HCT116 (cell line): ENCODE data around the gene NSRP1. TPM values are rescaled to one million over a fixed set of nuclear protein-coding genes. Genes with fewer than 3 reads are reported as not detected.

Experiments used
- ATAC-seq: fragments of 200-7000 bp; cut with Tn5 transposase; 2 replicates; pipeline ENCODE4 v1.9.1; 2020; ENCODE audit warnings: mild to moderate bottlenecking, moderate library complexity
- BruUV-seq: library from RNA; stranded (reverse); fragments of 400-500 nt; replicated peaks from 2 replicates; lab custom pipeline; 2021; lab: Mats Ljungman, UMichigan
- CTCF ChIA-PET: fragments of 300-600 bp; sonication (Branson Sonifier 250); formaldehyde crosslinking; loops from one replicate; lab custom pipeline; 2021; ENCODE audit warnings: antibody characterized with exemption; lab: Charles Lee
- POLR2A ChIA-PET: fragments of 300-600, 350-600 bp; sonication (Branson Sonifier 250); formaldehyde crosslinking; loops from one replicate; lab custom pipeline; 2021; ENCODE audit warnings: antibody characterized with exemption; lab: Charles Lee
- RAD21 ChIA-PET, 2 experiments: fragments of 300-600 bp; sonication (Branson Sonifier 250); formaldehyde crosslinking; loops; one replicate each; lab custom pipeline; 2023; ENCODE audit warnings: low total read pairs in 2 of 2; ENCODE audit not compliant: uncharacterized antibody in 2 of 2, unreplicated experiment in 2 of 2, low non-redundant PET in 1 of 2; lab: Charles Lee
- DNase-seq: peaks from one replicate; pipeline ENCODE4 v3.0.0-alpha.2; 2010; ENCODE audit warnings: low read depth, low spot score
- H2AFZ ChIP-seq: fragments of 200-600 bp; shearing (Covaris generic), sonication (generic); 2 replicates; pipeline ENCODE4 v1.6.1; 2017; ENCODE audit warnings: low read depth, mixed run types, mixed read lengths, antibody characterized with exemption, low read length; ENCODE audit not compliant: poor library complexity, severe bottlenecking
- H3K27ac ChIP-seq: 2 replicates; pipeline ENCODE4 v1.5.1; 2012; ENCODE audit warnings: low read depth, low read length
- H3K27me3 ChIP-seq: fragments of 200-600 bp; sonication (generic); 2 replicates; pipeline ENCODE4 v1.6.1; 2016; ENCODE audit warnings: mixed run types, low read length, mixed read lengths; ENCODE audit not compliant: insufficient read depth
- H3K36me3 ChIP-seq, 2 experiments: fragments of 200-500 bp in 1 of 2; fragments of 200-600 bp in 1 of 2; sonication (Bioruptor generic) in 1 of 2; sonication (generic) in 1 of 2; 2 replicates each; pipeline versions ENCODE4 v1.5.1 to v1.6.1; 2014 to 2016; ENCODE audit warnings: low read length in 2 of 2, inconsistent platforms in 1 of 2, mixed read lengths in 1 of 2, mixed run types in 1 of 2; ENCODE audit not compliant: insufficient read depth in 2 of 2, control insufficient read depth in 1 of 2
- H3K4me1 ChIP-seq, 2 experiments: fragments of 200-600 bp in 1 of 2; sonication (generic) in 1 of 2; 2 replicates each; pipeline versions ENCODE4 v1.5.1 to v1.6.1; 2012 to 2017; ENCODE audit warnings: low read length in 2 of 2, inconsistent platforms in 1 of 2, mild to moderate bottlenecking in 1 of 2, mixed read lengths in 1 of 2, mixed run types in 1 of 2, moderate library complexity in 1 of 2; ENCODE audit not compliant: insufficient read depth in 2 of 2, control insufficient read depth in 1 of 2
- H3K4me2 ChIP-seq: fragments of 200-600 bp; sonication (generic); 2 replicates; pipeline ENCODE4 v1.6.1; 2017; ENCODE audit warnings: mixed run types, low read length, mixed read lengths
- H3K4me3 ChIP-seq, 2 experiments: fragments of 200-600 bp in 1 of 2; sonication (generic) in 1 of 2; replicated peaks in 1 of 2; 2 replicates each; pipeline ENCODE4 v1.5.1; 2011 to 2016; ENCODE audit warnings: low read length in 2 of 2, control low read depth in 1 of 2, low read depth in 1 of 2, mild to moderate bottlenecking in 1 of 2, mixed read lengths in 1 of 2, mixed run types in 1 of 2
- H3K79me2 ChIP-seq: fragments of 200-600 bp; sonication (generic); 2 replicates; pipeline ENCODE4 v1.6.1; 2017; ENCODE audit warnings: mild to moderate bottlenecking, mixed run types, low read length, moderate library complexity, mixed read lengths; ENCODE audit not compliant: insufficient read depth
- H3K9ac ChIP-seq: fragments of 200-600 bp; sonication (generic); 2 replicates; pipeline ENCODE4 v1.6.1; 2016; ENCODE audit warnings: low read length, mixed read lengths
- H3K9me2 ChIP-seq: fragments of 200-600 bp; sonication (generic), shearing (Covaris generic); 2 replicates; pipeline ENCODE4 v1.6.1; 2017; ENCODE audit warnings: mixed run types, mild to moderate bottlenecking, moderate library complexity; ENCODE audit not compliant: insufficient read depth
- H3K9me3 ChIP-seq, 2 experiments: fragments of 200-500 bp in 1 of 2; fragments of 200-600 bp in 1 of 2; sonication (Bioruptor generic) in 1 of 2; sonication (generic) in 1 of 2; 2 replicates each; pipeline ENCODE4 v1.6.1; 2014 to 2017; ENCODE audit warnings: low read length in 2 of 2, mixed read lengths in 2 of 2, inconsistent platforms in 1 of 2, low read depth in 1 of 2, mild to moderate bottlenecking in 1 of 2, mixed run types in 1 of 2, moderate library complexity in 1 of 2; ENCODE audit not compliant: control insufficient read depth in 1 of 2, insufficient read depth in 1 of 2
- H4K20me1 ChIP-seq: fragments of 200-600 bp; sonication (generic), shearing (Covaris generic); 2 replicates; pipeline ENCODE4 v1.6.1; 2017; ENCODE audit warnings: mixed run types, mild to moderate bottlenecking, moderate library complexity; ENCODE audit not compliant: insufficient read depth
- CBX3 ChIP-seq: IDR thresholded peaks from 2 replicates; pipeline ENCODE4 v1.6.1; 2012; ENCODE audit warnings: low read depth
- CEBPB ChIP-seq: IDR thresholded peaks from 2 replicates; pipeline ENCODE4 v1.6.1; 2012; ENCODE audit warnings: low read depth
- EGR1 ChIP-seq: IDR thresholded peaks from 2 replicates; pipeline ENCODE4 v1.6.1; 2012; ENCODE audit warnings: low read depth
- ELF1 ChIP-seq: IDR thresholded peaks from 2 replicates; pipeline ENCODE4 v1.6.1; 2012; ENCODE audit warnings: low read depth, borderline replicate concordance
- EZH2 ChIP-seq: fragments of 200-600 bp; sonication (generic); IDR thresholded peaks from 2 replicates; pipeline ENCODE4 v1.6.1; 2017; ENCODE audit warnings: antibody characterized with exemption, mixed run types
- EZH2phosphoT487 ChIP-seq: fragments of 200-600 bp; IDR thresholded peaks from 2 replicates; pipeline ENCODE4 v1.6.1; 2018; ENCODE audit warnings: antibody characterized with exemption, borderline replicate concordance
- FOSL1 ChIP-seq: IDR thresholded peaks from 2 replicates; pipeline ENCODE4 v1.6.1; 2012; ENCODE audit warnings: low read depth
- JUND ChIP-seq: IDR thresholded peaks from 2 replicates; pipeline ENCODE4 v1.6.1; 2012
- POLR2AphosphoS5 ChIP-seq: IDR thresholded peaks from 2 replicates; pipeline ENCODE4 v1.6.1; 2011; ENCODE audit warnings: mild to moderate bottlenecking, low read depth, low read length, moderate library complexity
- RAD21 ChIP-seq: IDR thresholded peaks from 2 replicates; pipeline ENCODE4 v1.6.1; 2012; ENCODE audit warnings: low read depth, mild to moderate bottlenecking
- SIN3A ChIP-seq: IDR thresholded peaks from 2 replicates; pipeline ENCODE4 v1.6.1; 2012; ENCODE audit warnings: low read depth
- SP1 ChIP-seq: IDR thresholded peaks from 2 replicates; pipeline ENCODE4 v1.6.1; 2012; ENCODE audit warnings: low read depth
- SRF ChIP-seq: IDR thresholded peaks from 2 replicates; pipeline ENCODE4 v1.6.1; 2012; ENCODE audit warnings: low read depth
- TCF7L2 ChIP-seq: IDR thresholded peaks from 2 replicates; pipeline ENCODE4 v1.7.0; 2011; ENCODE audit warnings: borderline replicate concordance, inconsistent platforms; ENCODE audit not compliant: insufficient read depth, insufficient read length; ENCODE audit errors: extremely low read depth
- YY1 ChIP-seq: IDR thresholded peaks from 2 replicates; pipeline ENCODE4 v1.6.1; 2011; ENCODE audit warnings: low read length, low read depth, moderate library complexity, mild to moderate bottlenecking; ENCODE audit not compliant: insufficient replicate concordance; ENCODE audit errors: extremely low read depth
- ZNF274 ChIP-seq: fragments of 200-500 bp; sonication (Bioruptor generic); IDR thresholded peaks from 2 replicates; pipeline ENCODE4 v1.6.1; 2014; ENCODE audit warnings: mild to moderate bottlenecking, low read depth, low read length, inconsistent platforms
- intact Hi-C: fragments of 100-400 bp; cut with micrococcal nuclease; formaldehyde crosslinking; loops from 2 replicates; pipeline ENCODE4 v1.10.0; 2022
- total RNA-seq: library from RNA; stranded (reverse); gene quantifications from one replicate; pipeline ENCODE4 v1.2.1, GENCODE V29; 2021; ENCODE audit not compliant: unreplicated experiment
- TF ChIP-seq, protein P1 (sequence below), 3 experiments: fragments of 200-600 bp in 1 of 3; sonication (generic) in 1 of 3; IDR thresholded peaks in 2 of 3; conservative IDR thresholded peaks in 1 of 3; 2 replicates each; pipeline ENCODE4 v1.5.1; 2012 to 2017; ENCODE audit warnings: low read depth in 2 of 3, low read length in 2 of 3, antibody characterized with exemption in 1 of 3, borderline replicate concordance in 1 of 3, control low read depth in 1 of 3, mild to moderate bottlenecking in 1 of 3, mixed read lengths in 1 of 3, mixed run types in 1 of 3, moderate library complexity in 1 of 3; ENCODE audit not compliant: insufficient read depth in 1 of 3
- TF ChIP-seq, protein P2 (sequence below): IDR thresholded peaks from 2 replicates; pipeline ENCODE4 v1.6.1; 2011; ENCODE audit warnings: mild to moderate bottlenecking, low read length, moderate library complexity; ENCODE audit not compliant: insufficient replicate concordance; ENCODE audit errors: extremely low read depth
- TF ChIP-seq, protein P3 (sequence below): IDR thresholded peaks from 2 replicates; pipeline ENCODE4 v1.6.1; 2012
- TF ChIP-seq, protein P4 (sequence below): IDR thresholded peaks from 2 replicates; pipeline ENCODE4 v1.6.1; 2012; ENCODE audit warnings: low read depth

The NSRP1 gene
- total RNA-seq, 1 experiment from 2014 or later: 24.9 TPM

DNA sequence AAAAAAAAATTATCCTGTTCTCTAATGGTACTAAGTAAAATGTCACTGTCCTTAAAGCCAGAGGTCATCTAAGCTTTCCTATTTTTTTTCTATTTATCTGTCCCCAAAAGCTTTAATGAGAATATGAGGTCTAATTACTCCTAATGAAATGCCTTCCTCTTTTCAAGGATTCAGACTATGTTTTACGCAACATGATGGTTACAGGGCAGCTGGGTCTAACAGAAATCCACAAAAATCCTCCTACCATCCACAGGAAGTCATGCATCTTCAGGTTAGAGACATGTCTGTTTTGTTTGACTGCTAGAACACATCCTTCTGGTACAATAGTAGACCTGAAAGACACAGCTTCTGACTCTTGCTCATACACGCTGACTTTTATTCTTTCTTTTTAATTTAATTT, 29.7 kb upstream of the NSRP1 start:
- RAD21 ChIA-PET: no interaction called here
- H3K36me3 ChIP-seq: no peaks in the 10 kb centered on the region
- no peaks in the 10 kb centered on the region for H3K27me3 ChIP-seq
- no TSS peak for BruUV-seq
- no peak for DNase-seq
- no peaks in the 10 kb centered on the region for H3K79me2 ChIP-seq
- H3K4me2 ChIP-seq: no peak overlapping the region
- H3K9me2 ChIP-seq: no peaks in the 10 kb centered on the region
- intact Hi-C loops: no loop called here
- POLR2A ChIA-PET: no interaction called here
- no peaks in the 10 kb centered on the region for H4K20me1 ChIP-seq
- H3K9ac ChIP-seq: no peak overlapping the region
- H2AFZ ChIP-seq: no peak overlapping the region
- peaks cover 0 to 9% of the 10 kb centered on the region in 2 experiments; a peak in 2 of 4 replicates for H3K4me1 ChIP-seq
- no peaks in the 10 kb centered on the region for H3K9me3 ChIP-seq
- no peak overlapping the region for H3K4me3 ChIP-seq
- no peak for ATAC-seq
- no peak for TF ChIP-seq SRF
- TF ChIP-seq CEBPB: no peak
- TF ChIP-seq, protein P1, sequence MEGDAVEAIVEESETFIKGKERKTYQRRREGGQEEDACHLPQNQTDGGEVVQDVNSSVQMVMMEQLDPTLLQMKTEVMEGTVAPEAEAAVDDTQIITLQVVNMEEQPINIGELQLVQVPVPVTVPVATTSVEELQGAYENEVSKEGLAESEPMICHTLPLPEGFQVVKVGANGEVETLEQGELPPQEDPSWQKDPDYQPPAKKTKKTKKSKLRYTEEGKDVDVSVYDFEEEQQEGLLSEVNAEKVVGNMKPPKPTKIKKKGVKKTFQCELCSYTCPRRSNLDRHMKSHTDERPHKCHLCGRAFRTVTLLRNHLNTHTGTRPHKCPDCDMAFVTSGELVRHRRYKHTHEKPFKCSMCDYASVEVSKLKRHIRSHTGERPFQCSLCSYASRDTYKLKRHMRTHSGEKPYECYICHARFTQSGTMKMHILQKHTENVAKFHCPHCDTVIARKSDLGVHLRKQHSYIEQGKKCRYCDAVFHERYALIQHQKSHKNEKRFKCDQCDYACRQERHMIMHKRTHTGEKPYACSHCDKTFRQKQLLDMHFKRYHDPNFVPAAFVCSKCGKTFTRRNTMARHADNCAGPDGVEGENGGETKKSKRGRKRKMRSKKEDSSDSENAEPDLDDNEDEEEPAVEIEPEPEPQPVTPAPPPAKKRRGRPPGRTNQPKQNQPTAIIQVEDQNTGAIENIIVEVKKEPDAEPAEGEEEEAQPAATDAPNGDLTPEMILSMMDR (IDR thresholded peaks at IDR 0.05 in 2 of 3, conservative IDR thresholded peaks at IDR 0.05 in 1 of 3; ENCODE audit: borderline replicate concordance in 1 of 3, insufficient read depth in 1 of 3, low read depth in 2 of 3, low read length in 2 of 3): no peak
- TF ChIP-seq ELF1: no peak
- TF ChIP-seq SP1: no peak
- TF ChIP-seq FOSL1: no peak
- no peak for TF ChIP-seq POLR2AphosphoS5
- TF ChIP-seq, protein P2, sequence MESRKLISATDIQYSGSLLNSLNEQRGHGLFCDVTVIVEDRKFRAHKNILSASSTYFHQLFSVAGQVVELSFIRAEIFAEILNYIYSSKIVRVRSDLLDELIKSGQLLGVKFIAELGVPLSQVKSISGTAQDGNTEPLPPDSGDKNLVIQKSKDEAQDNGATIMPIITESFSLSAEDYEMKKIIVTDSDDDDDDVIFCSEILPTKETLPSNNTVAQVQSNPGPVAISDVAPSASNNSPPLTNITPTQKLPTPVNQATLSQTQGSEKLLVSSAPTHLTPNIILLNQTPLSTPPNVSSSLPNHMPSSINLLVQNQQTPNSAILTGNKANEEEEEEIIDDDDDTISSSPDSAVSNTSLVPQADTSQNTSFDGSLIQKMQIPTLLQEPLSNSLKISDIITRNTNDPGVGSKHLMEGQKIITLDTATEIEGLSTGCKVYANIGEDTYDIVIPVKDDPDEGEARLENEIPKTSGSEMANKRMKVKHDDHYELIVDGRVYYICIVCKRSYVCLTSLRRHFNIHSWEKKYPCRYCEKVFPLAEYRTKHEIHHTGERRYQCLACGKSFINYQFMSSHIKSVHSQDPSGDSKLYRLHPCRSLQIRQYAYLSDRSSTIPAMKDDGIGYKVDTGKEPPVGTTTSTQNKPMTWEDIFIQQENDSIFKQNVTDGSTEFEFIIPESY: no peak
- TF ChIP-seq, protein P3, sequence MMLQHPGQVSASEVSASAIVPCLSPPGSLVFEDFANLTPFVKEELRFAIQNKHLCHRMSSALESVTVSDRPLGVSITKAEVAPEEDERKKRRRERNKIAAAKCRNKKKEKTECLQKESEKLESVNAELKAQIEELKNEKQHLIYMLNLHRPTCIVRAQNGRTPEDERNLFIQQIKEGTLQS: no peak
- no peak for TF ChIP-seq CBX3
- no peak for TF ChIP-seq YY1
- no peak for TF ChIP-seq ZNF274
- TF ChIP-seq TCF7L2: no peak
- no peak for TF ChIP-seq SIN3A
- TF ChIP-seq, protein P4, sequence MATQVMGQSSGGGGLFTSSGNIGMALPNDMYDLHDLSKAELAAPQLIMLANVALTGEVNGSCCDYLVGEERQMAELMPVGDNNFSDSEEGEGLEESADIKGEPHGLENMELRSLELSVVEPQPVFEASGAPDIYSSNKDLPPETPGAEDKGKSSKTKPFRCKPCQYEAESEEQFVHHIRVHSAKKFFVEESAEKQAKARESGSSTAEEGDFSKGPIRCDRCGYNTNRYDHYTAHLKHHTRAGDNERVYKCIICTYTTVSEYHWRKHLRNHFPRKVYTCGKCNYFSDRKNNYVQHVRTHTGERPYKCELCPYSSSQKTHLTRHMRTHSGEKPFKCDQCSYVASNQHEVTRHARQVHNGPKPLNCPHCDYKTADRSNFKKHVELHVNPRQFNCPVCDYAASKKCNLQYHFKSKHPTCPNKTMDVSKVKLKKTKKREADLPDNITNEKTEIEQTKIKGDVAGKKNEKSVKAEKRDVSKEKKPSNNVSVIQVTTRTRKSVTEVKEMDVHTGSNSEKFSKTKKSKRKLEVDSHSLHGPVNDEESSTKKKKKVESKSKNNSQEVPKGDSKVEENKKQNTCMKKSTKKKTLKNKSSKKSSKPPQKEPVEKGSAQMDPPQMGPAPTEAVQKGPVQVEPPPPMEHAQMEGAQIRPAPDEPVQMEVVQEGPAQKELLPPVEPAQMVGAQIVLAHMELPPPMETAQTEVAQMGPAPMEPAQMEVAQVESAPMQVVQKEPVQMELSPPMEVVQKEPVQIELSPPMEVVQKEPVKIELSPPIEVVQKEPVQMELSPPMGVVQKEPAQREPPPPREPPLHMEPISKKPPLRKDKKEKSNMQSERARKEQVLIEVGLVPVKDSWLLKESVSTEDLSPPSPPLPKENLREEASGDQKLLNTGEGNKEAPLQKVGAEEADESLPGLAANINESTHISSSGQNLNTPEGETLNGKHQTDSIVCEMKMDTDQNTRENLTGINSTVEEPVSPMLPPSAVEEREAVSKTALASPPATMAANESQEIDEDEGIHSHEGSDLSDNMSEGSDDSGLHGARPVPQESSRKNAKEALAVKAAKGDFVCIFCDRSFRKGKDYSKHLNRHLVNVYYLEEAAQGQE: no peak
- no peak for TF ChIP-seq EZH2phosphoT487
- no peak for TF ChIP-seq JUND
- TF ChIP-seq EZH2: no peak
- TF ChIP-seq RAD21: no peak
- TF ChIP-seq EGR1: no peak
- H3K27ac ChIP-seq: no peak overlapping the region
- CTCF ChIA-PET: no interaction called here
